WTC11 (cell line): ENCODE measurements around the gene BUD31. TPM values are rescaled to one million over a fixed set of nuclear protein-coding genes. Genes with fewer than 3 reads are reported as not detected.

ENCODE experiments used
- ATAC-seq: fragments of 200-7000 bp; cut with Tn5 transposase; 2 replicates; pipeline ENCODE4 v1.10.0; 2021; ENCODE audit warnings: mild to moderate bottlenecking, moderate library complexity
- CTCF ChIA-PET: fragments of 300-600 bp; sonication (Branson Sonifier 250); formaldehyde crosslinking; loops from one replicate; lab custom pipeline; 2021; ENCODE audit warnings: antibody characterized with exemption; lab: Charles Lee
- POLR2A ChIA-PET: fragments of 350-600 bp; sonication (Branson Sonifier 250); formaldehyde crosslinking; loops from one replicate; lab custom pipeline; 2021; ENCODE audit warnings: antibody characterized with exemption; lab: Charles Lee
- DNase-seq: peaks from one replicate; pipeline ENCODE4 v3.0.0; 2021; ENCODE audit warnings: low spot score
- H3K27ac Mint-ChIP-seq: 2 replicates; pipeline ENCODE4 v1.8.0; 2021; ENCODE audit warnings: mixed read lengths
- H3K27me3 Mint-ChIP-seq: 2 replicates; pipeline ENCODE4 v1.8.0; 2021; ENCODE audit warnings: low read depth, mild to moderate bottlenecking, moderate library complexity, mixed read lengths
- H3K36me3 Mint-ChIP-seq: 2 replicates; pipeline ENCODE4 v1.8.0; 2021; ENCODE audit warnings: mixed read lengths
- H3K4me1 Mint-ChIP-seq: 2 replicates; pipeline ENCODE4 v1.8.0; 2022; ENCODE audit warnings: mixed read lengths
- H3K4me3 Mint-ChIP-seq: 2 replicates; pipeline ENCODE4 v1.8.0; 2021; ENCODE audit warnings: mild to moderate bottlenecking, moderate library complexity, mixed read lengths
- H3K9me3 Mint-ChIP-seq: 2 replicates; pipeline ENCODE4 v1.8.0; 2021; ENCODE audit warnings: mixed read lengths
- CBFB ChIP-seq: sonication (generic); formaldehyde crosslinking; IDR thresholded peaks from 2 replicates; pipeline ENCODE4 v1.8.1; 2022; ENCODE audit warnings: mild to moderate bottlenecking, low read depth, missing genetic modification reagents
- CREM ChIP-seq: sonication (generic); formaldehyde crosslinking; IDR thresholded peaks from 2 replicates; pipeline ENCODE4 v1.8.1; 2022; ENCODE audit warnings: mild to moderate bottlenecking, missing genetic modification reagents, moderate library complexity
- ETV6 ChIP-seq: sonication (generic); formaldehyde crosslinking; IDR thresholded peaks from 2 replicates; pipeline ENCODE4 v1.8.1; 2022; ENCODE audit warnings: mild to moderate bottlenecking, missing genetic modification reagents
- FOXK1 ChIP-seq: sonication (generic); formaldehyde crosslinking; IDR thresholded peaks from 2 replicates; pipeline ENCODE4 v1.8.0; 2022; ENCODE audit warnings: mild to moderate bottlenecking, moderate library complexity, missing genetic modification reagents
- GABPB1 ChIP-seq: sonication (generic); formaldehyde crosslinking; IDR thresholded peaks from 2 replicates; pipeline ENCODE4 v1.8.1; 2023; ENCODE audit warnings: mild to moderate bottlenecking, missing genetic modification reagents
- IRF2 ChIP-seq: sonication (generic); formaldehyde crosslinking; IDR thresholded peaks from 2 replicates; pipeline ENCODE4 v1.8.0; 2022; ENCODE audit warnings: low read depth, missing genetic modification reagents, borderline replicate concordance
- JUN ChIP-seq: sonication (generic); formaldehyde crosslinking; IDR thresholded peaks from 2 replicates; pipeline ENCODE4 v1.8.0; 2023; ENCODE audit warnings: mild to moderate bottlenecking, missing genetic modification reagents
- MYBL2 ChIP-seq: sonication (generic); formaldehyde crosslinking; IDR thresholded peaks from 2 replicates; pipeline ENCODE4 v1.8.1; 2023; ENCODE audit warnings: mild to moderate bottlenecking, moderate library complexity, missing genetic modification reagents
- NFE2L1 ChIP-seq: sonication (generic); formaldehyde crosslinking; IDR thresholded peaks from 2 replicates; pipeline ENCODE4 v1.8.1; 2023; ENCODE audit warnings: missing genetic modification reagents
- NFYB ChIP-seq: sonication (generic); formaldehyde crosslinking; conservative IDR thresholded peaks from 2 replicates; pipeline ENCODE4 v1.8.0; 2022; ENCODE audit warnings: low read depth, missing genetic modification reagents
- NR1H2 ChIP-seq: sonication (generic); formaldehyde crosslinking; IDR thresholded peaks from 2 replicates; pipeline ENCODE4 v1.9.0; 2021; ENCODE audit warnings: mild to moderate bottlenecking, moderate library complexity, missing genetic modification reagents
- NR2C2 ChIP-seq: sonication (generic); formaldehyde crosslinking; IDR thresholded peaks from 2 replicates; pipeline ENCODE4 v1.8.0; 2022; ENCODE audit warnings: mild to moderate bottlenecking, missing genetic modification reagents
- NR3C1 ChIP-seq: sonication (generic); formaldehyde crosslinking; conservative IDR thresholded peaks from 2 replicates; pipeline ENCODE4 v1.8.1; 2023; ENCODE audit warnings: low read depth, mild to moderate bottlenecking, missing genetic modification reagents
- RORB ChIP-seq: fragments of 250-450 bp; sonication (Bioruptor Pico); IDR thresholded peaks from 2 replicates; pipeline ENCODE4 v1.9.0; 2021; ENCODE audit warnings: mild to moderate bottlenecking
- SMAD4 ChIP-seq: sonication (generic); formaldehyde crosslinking; IDR thresholded peaks from 2 replicates; pipeline ENCODE4 v1.8.0; 2022; ENCODE audit warnings: mild to moderate bottlenecking, missing genetic modification reagents
- SP1 ChIP-seq: sonication (generic); formaldehyde crosslinking; conservative IDR thresholded peaks from 2 replicates; pipeline ENCODE4 v1.8.1; 2022; ENCODE audit warnings: missing genetic modification reagents
- TP53 ChIP-seq: sonication (generic); formaldehyde crosslinking; IDR thresholded peaks from 2 replicates; pipeline ENCODE4 v1.8.1; 2023; ENCODE audit warnings: mild to moderate bottlenecking, missing genetic modification reagents
- ZNF219 ChIP-seq: sonication (generic); formaldehyde crosslinking; IDR thresholded peaks from 2 replicates; pipeline ENCODE4 v1.8.0; 2023; ENCODE audit warnings: missing genetic modification reagents, mild to moderate bottlenecking, borderline replicate concordance
- ZNF396 ChIP-seq: fragments of 250-450 bp; sonication (Bioruptor Pico); IDR thresholded peaks from 2 replicates; pipeline ENCODE4 v1.8.0; 2021; ENCODE audit warnings: mild to moderate bottlenecking, moderate library complexity, borderline replicate concordance
- total RNA-seq: library from RNA; stranded (reverse); gene quantifications from 3 replicates; pipeline ENCODE4 v1.2.3, GENCODE V29; 2021
- TF ChIP-seq, protein P1 (sequence below): sonication (generic); formaldehyde crosslinking; IDR thresholded peaks from 2 replicates; pipeline ENCODE4 v1.8.0; 2022; ENCODE audit warnings: mild to moderate bottlenecking, missing genetic modification reagents
- TF ChIP-seq, protein P2 (sequence below): fragments of 200-600 bp; IDR thresholded peaks from 2 replicates; pipeline ENCODE4 v1.8.0; 2022; ENCODE audit warnings: antibody characterized with exemption
- TF ChIP-seq, protein P3 (sequence below): sonication (generic); formaldehyde crosslinking; IDR thresholded peaks from 2 replicates; pipeline ENCODE4 v1.8.1; 2023; ENCODE audit warnings: mild to moderate bottlenecking, missing genetic modification reagents, moderate library complexity
- TF ChIP-seq, protein P4 (sequence below): sonication (generic); formaldehyde crosslinking; conservative IDR thresholded peaks from 2 replicates; pipeline ENCODE4 v1.8.1; 2023; ENCODE audit warnings: mild to moderate bottlenecking, low read depth, missing genetic modification reagents, moderate library complexity
- TF ChIP-seq, protein P5 (sequence below): sonication (generic); formaldehyde crosslinking; IDR thresholded peaks from 2 replicates; pipeline ENCODE4 v1.8.1; 2022; ENCODE audit warnings: low read depth, missing genetic modification reagents, borderline replicate concordance
- TF ChIP-seq, protein P6 (sequence below): sonication (generic); formaldehyde crosslinking; IDR thresholded peaks from 2 replicates; pipeline ENCODE4 v1.8.1; 2022; ENCODE audit warnings: mild to moderate bottlenecking, moderate library complexity, missing genetic modification reagents
- TF ChIP-seq, protein P7 (sequence below): sonication (generic); formaldehyde crosslinking; IDR thresholded peaks from 2 replicates; pipeline ENCODE4 v1.8.1; 2022; ENCODE audit warnings: low read depth, mild to moderate bottlenecking, moderate library complexity, missing genetic modification reagents, borderline replicate concordance

The BUD31 gene
- total RNA-seq, 1 experiment from 2014 or later = 98.7 TPM

DNA sequence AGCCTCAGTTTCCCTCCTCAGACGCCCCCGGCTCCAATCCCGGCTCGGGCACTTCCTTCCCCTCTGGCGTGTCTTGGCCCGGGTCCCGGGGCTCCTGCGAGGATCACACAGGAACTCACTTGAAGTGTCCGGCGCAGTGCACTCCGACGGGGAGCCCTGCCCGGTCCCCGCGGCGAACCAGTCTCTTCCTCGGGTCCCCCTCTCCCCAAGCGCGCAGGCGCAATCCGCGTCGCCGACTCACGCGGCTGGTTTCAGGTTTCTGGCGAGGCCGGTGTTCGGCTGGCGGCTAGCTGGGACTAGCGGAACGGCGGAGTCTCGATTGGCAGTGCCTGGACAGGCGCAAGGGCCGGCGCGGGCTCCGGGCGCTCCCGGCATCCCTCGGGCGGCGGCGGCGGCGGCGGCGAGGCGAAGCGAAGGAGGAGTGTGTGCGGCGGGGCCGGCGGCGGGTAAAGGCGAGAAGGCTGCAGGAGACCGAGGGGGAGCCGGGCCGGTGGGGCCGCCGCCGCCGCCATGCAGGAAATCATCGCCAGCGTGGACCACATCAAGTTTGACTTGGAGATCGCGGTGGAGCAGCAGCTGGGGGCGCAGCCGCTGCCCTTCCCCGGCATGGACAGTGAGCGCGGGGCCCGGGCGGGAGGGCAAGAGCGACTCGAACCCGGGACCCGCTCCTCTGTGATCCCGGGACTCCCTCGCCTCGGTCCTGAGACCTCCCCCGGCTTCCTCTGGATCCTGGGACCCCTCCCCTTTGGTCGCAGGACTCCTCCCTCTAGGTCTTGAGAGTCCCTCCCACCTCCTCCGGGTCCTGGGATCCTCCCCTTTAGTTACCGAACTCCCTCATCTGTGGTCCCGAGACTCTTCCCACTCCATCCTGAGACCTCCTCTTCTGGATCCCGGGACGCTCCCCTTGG, 30.1 kb downstream of the BUD31 start, which contains the start of the genes CPSF4 and PTCD1:
Gene CPSF4 (plus strand): TSS at position 371 of the 908 bp plus-strand sequence. CDS start 140 bp downstream, at position 511.
Gene PTCD1 (minus strand): TSS at position 226 of the 908 bp plus-strand sequence. CDS start 3,556 bp downstream, outside the sequence.
- peak; percentile 99 for DNase-seq
- Mint-ChIP-seq H3K27me3 (no peaks in the 10 kb centered on the region), H3K4me3 (peak within 1 kb of the TSS; percentile 97), H3K27ac (peak within 1 kb of the TSS; percentile 99), H3K4me1 (peaks cover 23% of the 10 kb centered on the region), H3K9me3 (no peaks in the 10 kb centered on the region), H3K36me3 (peaks cover 27% of the 10 kb centered on the region)
- peak; percentile 93 for ATAC-seq
- POLR2A ChIA-PET = interaction anchor here (1.0 to 2.3 kb wide), 2 partner anchors 16 to 30 kb away, joined by 3 to 11 read pairs; partner anchors contain the start of genes BUD31 and PDAP1
- CTCF ChIA-PET = interaction anchor here (0.6 kb wide), 1 partner anchor 10 kb away, joined by 6 read pairs; no protein-coding TSS in a partner anchor
- TF ChIP-seq NFYB (CRISPR knock-in tag) (no peak; the same call in 1 of the 2 replicates), NR3C1 (CRISPR knock-in tag) (no peak), ZNF219 (CRISPR knock-in tag) (peak; percentile 58; the same call in 1 of the 2 replicates), GABPB1 (CRISPR knock-in tag) (peak; percentile 67; the same call in 1 of the 2 replicates), TP53 (0 out of 2 replicates have a peak, but pooled peaks have one; percentile 25), CBFB (peak; percentile 80; the same call in 1 of the 2 replicates), FOXK1 (CRISPR knock-in tag) (peak; percentile 84), NR2C2 (CRISPR knock-in tag) (no peak), NFE2L1 (peak; percentile 93), ZNF396 (no peak), ETV6 (CRISPR knock-in tag) (peak; percentile 83; the same call in 1 of the 2 replicates), JUN (CRISPR knock-in tag) (peak; percentile 81; the same call in 1 of the 2 replicates), NR1H2 (CRISPR knock-in tag) (no peak), SP1 (CRISPR knock-in tag) (peak; percentile 95), MYBL2 (CRISPR knock-in tag) (peak; percentile 95), RORB (CRISPR knock-in tag) (no peak), CREM (peak; percentile 43; the same call in 1 of the 2 replicates), IRF2 (no peak), SMAD4 (CRISPR knock-in tag) (no peak)
- TF ChIP-seq, protein P1, sequence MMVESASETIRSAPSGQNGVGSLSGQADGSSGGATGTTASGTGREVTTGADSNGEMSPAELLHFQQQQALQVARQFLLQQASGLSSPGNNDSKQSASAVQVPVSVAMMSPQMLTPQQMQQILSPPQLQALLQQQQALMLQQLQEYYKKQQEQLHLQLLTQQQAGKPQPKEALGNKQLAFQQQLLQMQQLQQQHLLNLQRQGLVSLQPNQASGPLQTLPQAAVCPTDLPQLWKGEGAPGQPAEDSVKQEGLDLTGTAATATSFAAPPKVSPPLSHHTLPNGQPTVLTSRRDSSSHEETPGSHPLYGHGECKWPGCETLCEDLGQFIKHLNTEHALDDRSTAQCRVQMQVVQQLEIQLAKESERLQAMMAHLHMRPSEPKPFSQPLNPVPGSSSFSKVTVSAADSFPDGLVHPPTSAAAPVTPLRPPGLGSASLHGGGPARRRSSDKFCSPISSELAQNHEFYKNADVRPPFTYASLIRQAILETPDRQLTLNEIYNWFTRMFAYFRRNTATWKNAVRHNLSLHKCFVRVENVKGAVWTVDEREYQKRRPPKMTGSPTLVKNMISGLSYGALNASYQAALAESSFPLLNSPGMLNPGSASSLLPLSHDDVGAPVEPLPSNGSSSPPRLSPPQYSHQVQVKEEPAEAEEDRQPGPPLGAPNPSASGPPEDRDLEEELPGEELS = peak; percentile 68
- TF ChIP-seq, protein P2, sequence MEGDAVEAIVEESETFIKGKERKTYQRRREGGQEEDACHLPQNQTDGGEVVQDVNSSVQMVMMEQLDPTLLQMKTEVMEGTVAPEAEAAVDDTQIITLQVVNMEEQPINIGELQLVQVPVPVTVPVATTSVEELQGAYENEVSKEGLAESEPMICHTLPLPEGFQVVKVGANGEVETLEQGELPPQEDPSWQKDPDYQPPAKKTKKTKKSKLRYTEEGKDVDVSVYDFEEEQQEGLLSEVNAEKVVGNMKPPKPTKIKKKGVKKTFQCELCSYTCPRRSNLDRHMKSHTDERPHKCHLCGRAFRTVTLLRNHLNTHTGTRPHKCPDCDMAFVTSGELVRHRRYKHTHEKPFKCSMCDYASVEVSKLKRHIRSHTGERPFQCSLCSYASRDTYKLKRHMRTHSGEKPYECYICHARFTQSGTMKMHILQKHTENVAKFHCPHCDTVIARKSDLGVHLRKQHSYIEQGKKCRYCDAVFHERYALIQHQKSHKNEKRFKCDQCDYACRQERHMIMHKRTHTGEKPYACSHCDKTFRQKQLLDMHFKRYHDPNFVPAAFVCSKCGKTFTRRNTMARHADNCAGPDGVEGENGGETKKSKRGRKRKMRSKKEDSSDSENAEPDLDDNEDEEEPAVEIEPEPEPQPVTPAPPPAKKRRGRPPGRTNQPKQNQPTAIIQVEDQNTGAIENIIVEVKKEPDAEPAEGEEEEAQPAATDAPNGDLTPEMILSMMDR = no peak
- TF ChIP-seq, protein P3, sequence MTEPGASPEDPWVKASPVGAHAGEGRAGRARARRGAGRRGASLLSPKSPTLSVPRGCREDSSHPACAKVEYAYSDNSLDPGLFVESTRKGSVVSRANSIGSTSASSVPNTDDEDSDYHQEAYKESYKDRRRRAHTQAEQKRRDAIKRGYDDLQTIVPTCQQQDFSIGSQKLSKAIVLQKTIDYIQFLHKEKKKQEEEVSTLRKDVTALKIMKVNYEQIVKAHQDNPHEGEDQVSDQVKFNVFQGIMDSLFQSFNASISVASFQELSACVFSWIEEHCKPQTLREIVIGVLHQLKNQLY (CRISPR knock-in tag) = no peak
- TF ChIP-seq, protein P4, sequence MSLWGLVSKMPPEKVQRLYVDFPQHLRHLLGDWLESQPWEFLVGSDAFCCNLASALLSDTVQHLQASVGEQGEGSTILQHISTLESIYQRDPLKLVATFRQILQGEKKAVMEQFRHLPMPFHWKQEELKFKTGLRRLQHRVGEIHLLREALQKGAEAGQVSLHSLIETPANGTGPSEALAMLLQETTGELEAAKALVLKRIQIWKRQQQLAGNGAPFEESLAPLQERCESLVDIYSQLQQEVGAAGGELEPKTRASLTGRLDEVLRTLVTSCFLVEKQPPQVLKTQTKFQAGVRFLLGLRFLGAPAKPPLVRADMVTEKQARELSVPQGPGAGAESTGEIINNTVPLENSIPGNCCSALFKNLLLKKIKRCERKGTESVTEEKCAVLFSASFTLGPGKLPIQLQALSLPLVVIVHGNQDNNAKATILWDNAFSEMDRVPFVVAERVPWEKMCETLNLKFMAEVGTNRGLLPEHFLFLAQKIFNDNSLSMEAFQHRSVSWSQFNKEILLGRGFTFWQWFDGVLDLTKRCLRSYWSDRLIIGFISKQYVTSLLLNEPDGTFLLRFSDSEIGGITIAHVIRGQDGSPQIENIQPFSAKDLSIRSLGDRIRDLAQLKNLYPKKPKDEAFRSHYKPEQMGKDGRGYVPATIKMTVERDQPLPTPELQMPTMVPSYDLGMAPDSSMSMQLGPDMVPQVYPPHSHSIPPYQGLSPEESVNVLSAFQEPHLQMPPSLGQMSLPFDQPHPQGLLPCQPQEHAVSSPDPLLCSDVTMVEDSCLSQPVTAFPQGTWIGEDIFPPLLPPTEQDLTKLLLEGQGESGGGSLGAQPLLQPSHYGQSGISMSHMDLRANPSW (CRISPR knock-in tag) = no peak
- TF ChIP-seq, protein P5, sequence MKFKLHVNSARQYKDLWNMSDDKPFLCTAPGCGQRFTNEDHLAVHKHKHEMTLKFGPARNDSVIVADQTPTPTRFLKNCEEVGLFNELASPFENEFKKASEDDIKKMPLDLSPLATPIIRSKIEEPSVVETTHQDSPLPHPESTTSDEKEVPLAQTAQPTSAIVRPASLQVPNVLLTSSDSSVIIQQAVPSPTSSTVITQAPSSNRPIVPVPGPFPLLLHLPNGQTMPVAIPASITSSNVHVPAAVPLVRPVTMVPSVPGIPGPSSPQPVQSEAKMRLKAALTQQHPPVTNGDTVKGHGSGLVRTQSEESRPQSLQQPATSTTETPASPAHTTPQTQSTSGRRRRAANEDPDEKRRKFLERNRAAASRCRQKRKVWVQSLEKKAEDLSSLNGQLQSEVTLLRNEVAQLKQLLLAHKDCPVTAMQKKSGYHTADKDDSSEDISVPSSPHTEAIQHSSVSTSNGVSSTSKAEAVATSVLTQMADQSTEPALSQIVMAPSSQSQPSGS (CRISPR knock-in tag) = no peak
- TF ChIP-seq, protein P6, sequence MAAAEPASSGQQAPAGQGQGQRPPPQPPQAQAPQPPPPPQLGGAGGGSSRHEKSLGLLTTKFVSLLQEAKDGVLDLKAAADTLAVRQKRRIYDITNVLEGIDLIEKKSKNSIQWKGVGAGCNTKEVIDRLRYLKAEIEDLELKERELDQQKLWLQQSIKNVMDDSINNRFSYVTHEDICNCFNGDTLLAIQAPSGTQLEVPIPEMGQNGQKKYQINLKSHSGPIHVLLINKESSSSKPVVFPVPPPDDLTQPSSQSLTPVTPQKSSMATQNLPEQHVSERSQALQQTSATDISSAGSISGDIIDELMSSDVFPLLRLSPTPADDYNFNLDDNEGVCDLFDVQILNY (CRISPR knock-in tag) = peak; percentile 96
- TF ChIP-seq, protein P7, sequence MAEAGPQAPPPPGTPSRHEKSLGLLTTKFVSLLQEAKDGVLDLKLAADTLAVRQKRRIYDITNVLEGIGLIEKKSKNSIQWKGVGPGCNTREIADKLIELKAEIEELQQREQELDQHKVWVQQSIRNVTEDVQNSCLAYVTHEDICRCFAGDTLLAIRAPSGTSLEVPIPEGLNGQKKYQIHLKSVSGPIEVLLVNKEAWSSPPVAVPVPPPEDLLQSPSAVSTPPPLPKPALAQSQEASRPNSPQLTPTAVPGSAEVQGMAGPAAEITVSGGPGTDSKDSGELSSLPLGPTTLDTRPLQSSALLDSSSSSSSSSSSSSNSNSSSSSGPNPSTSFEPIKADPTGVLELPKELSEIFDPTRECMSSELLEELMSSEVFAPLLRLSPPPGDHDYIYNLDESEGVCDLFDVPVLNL (CRISPR knock-in tag) = peak; percentile 91
